Uterus (tissue), 2 donors: Measurements from ENCODE around the gene RAD51B.

Experiments
- POLR2A ChIP-seq, 2 donors: fragments of 450-650 bp; IDR thresholded peaks; one replicate each; pipeline ENCODE4 v1.6.1; 2016; ENCODE audit warnings: antibody characterized with exemption in 2 of 2, mild to moderate bottlenecking in 1 of 2, moderate library complexity in 1 of 2
- TF ChIP-seq, protein P1 (sequence below), 4 experiments: fragments of 200-600 bp in 2 of 4; fragments of 450-650 bp in 2 of 4; sonication (generic) in 2 of 4; IDR thresholded peaks; one replicate each; pipeline ENCODE4 v1.5.1; 2016 to 2019; ENCODE audit warnings: antibody characterized with exemption in 4 of 4, mild to moderate bottlenecking in 2 of 4, moderate library complexity in 1 of 4

DNA sequence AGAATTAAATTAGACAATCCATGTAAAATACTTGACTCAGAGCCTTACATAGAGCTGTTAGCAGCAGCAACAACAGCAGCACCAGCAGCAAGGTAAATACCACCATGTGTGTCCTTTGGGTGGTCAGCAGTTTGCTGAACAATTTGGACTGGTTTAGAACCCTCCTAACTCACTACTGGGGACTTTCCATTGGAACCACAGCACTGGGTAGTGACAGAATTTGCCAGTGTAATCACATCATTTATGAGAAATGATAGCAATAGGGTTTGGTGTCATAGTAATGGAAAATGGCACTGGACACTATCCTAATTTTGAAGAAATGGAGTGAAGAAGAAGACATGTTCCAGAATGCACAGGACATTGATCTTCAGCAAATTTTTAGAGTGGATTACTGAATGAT, 392.8 kb downstream of the RAD51B start:
- TF ChIP-seq, protein P1, sequence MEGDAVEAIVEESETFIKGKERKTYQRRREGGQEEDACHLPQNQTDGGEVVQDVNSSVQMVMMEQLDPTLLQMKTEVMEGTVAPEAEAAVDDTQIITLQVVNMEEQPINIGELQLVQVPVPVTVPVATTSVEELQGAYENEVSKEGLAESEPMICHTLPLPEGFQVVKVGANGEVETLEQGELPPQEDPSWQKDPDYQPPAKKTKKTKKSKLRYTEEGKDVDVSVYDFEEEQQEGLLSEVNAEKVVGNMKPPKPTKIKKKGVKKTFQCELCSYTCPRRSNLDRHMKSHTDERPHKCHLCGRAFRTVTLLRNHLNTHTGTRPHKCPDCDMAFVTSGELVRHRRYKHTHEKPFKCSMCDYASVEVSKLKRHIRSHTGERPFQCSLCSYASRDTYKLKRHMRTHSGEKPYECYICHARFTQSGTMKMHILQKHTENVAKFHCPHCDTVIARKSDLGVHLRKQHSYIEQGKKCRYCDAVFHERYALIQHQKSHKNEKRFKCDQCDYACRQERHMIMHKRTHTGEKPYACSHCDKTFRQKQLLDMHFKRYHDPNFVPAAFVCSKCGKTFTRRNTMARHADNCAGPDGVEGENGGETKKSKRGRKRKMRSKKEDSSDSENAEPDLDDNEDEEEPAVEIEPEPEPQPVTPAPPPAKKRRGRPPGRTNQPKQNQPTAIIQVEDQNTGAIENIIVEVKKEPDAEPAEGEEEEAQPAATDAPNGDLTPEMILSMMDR (IDR thresholded peaks at IDR 0.05): no peak
- no peak for TF ChIP-seq POLR2A (IDR thresholded peaks at IDR 0.05)
